SK-N-SH (cell line): ENCODE results near the gene FRMPD1. TPM values are rescaled to one million over a fixed set of nuclear protein-coding genes. Genes with fewer than 3 reads are reported as not detected.

Experiments used
- CTCF ChIA-PET: fragments of 300-600, 350-600 bp; formaldehyde crosslinking; extraction: SDS; loops from one replicate; lab custom pipeline; 2021; lab: Yijun Ruan, JAX
- POLR2A ChIA-PET: fragments of 350-600 bp; sonication (Branson Sonifier 250); formaldehyde crosslinking; extraction: SDS; loops from one replicate; lab custom pipeline; 2020; ENCODE audit warnings: antibody characterized with exemption, inconsistent platforms; lab: Yijun Ruan, JAX
- DNase-seq: peaks from one replicate; pipeline ENCODE4 v3.0.0; 2012
- H2AFZ ChIP-seq: fragments of 200-600 bp; sonication (generic); 2 replicates; pipeline ENCODE4 v1.8.1; 2016; ENCODE audit warnings: antibody characterized with exemption, mild to moderate bottlenecking, low read depth
- H3F3A ChIP-seq: fragments of 200-600 bp; sonication (generic); replicated peaks from 2 replicates; pipeline ENCODE3; 2016; ENCODE audit warnings: antibody characterized with exemption, mild to moderate bottlenecking; ENCODE audit not compliant: insufficient read depth
- H3K27ac ChIP-seq, 2 experiments: fragments of 200-500 bp in 1 of 2; fragments of 200-600 bp in 1 of 2; sonication (Bioruptor generic) in 1 of 2; sonication (generic), shearing (Covaris generic) in 1 of 2; 2 replicates each; pipeline versions ENCODE4 v1.5.1 to v1.6.1; 2014 to 2016; ENCODE audit warnings: low read depth in 2 of 2, inconsistent platforms in 1 of 2, low read length in 1 of 2, mild to moderate bottlenecking in 1 of 2, mixed read lengths in 1 of 2
- H3K27me3 ChIP-seq: fragments of 200-600 bp; sonication (generic), shearing (Covaris generic); 2 replicates; pipeline ENCODE4 v1.6.1; 2016; ENCODE audit warnings: mixed run types; ENCODE audit not compliant: insufficient read depth
- H3K36me3 ChIP-seq, 2 experiments: fragments of 200-500 bp in 1 of 2; fragments of 200-600 bp in 1 of 2; sonication (Bioruptor generic) in 1 of 2; sonication (generic) in 1 of 2; replicated peaks in 1 of 2; 2 replicates each; pipeline versions ENCODE3 to v1.5.1; 2014 to 2016; ENCODE audit warnings: low read length in 1 of 2, mild to moderate bottlenecking in 1 of 2; ENCODE audit not compliant: insufficient read depth in 2 of 2, control insufficient read depth in 1 of 2
- H3K4me1 ChIP-seq, 2 experiments: fragments of 200-500 bp in 1 of 2; fragments of 200-600 bp in 1 of 2; sonication (Bioruptor generic) in 1 of 2; sonication (generic), shearing (Covaris generic) in 1 of 2; 2 replicates each; pipeline versions ENCODE4 v1.5.1 to v1.6.1; 2014 to 2016; ENCODE audit warnings: low read depth in 1 of 2, low read length in 1 of 2, mixed run types in 1 of 2; ENCODE audit not compliant: insufficient read depth in 2 of 2, control insufficient read depth in 1 of 2
- H3K4me2 ChIP-seq: fragments of 200-600 bp; sonication (generic), shearing (Covaris generic); 2 replicates; pipeline ENCODE4 v1.6.1; 2017; ENCODE audit warnings: mixed run types
- H3K4me3 ChIP-seq, 2 experiments: fragments of 200-500 bp in 1 of 2; fragments of 200-600 bp in 1 of 2; sonication (Bioruptor generic) in 1 of 2; sonication (generic), shearing (Covaris generic) in 1 of 2; 2 replicates each; pipeline versions ENCODE4 v1.5.1 to v1.8.1; 2014 to 2016; ENCODE audit warnings: low read depth in 2 of 2, inconsistent platforms in 1 of 2, low read length in 1 of 2, mild to moderate bottlenecking in 1 of 2, mixed read lengths in 1 of 2, moderate library complexity in 1 of 2
- H3K79me2 ChIP-seq: fragments of 200-600 bp; sonication (generic); 2 replicates; pipeline ENCODE4 v1.8.1; 2017; ENCODE audit warnings: mild to moderate bottlenecking; ENCODE audit not compliant: insufficient read depth
- H3K9ac ChIP-seq: fragments of 200-600 bp; sonication (generic); 2 replicates; pipeline ENCODE4 v1.6.1; 2017; ENCODE audit warnings: mixed run types
- H3K9me2 ChIP-seq: fragments of 200-600 bp; sonication (generic); 2 replicates; pipeline ENCODE4 v1.6.1; 2017; ENCODE audit warnings: mixed run types
- H3K9me3 ChIP-seq: fragments of 200-600 bp; sonication (generic); 2 replicates; pipeline ENCODE4 v1.6.1; 2017; ENCODE audit warnings: mixed run types, mild to moderate bottlenecking, moderate library complexity
- H4K20me1 ChIP-seq: fragments of 200-600 bp; sonication (generic); 2 replicates; pipeline ENCODE4 v1.6.1; 2017; ENCODE audit warnings: mild to moderate bottlenecking, mixed run types; ENCODE audit not compliant: insufficient read depth
- ELF1 ChIP-seq: IDR thresholded peaks from 2 replicates; pipeline ENCODE4 v1.4.0; 2012
- EZH2phosphoT487 ChIP-seq: fragments of 200-600 bp; sonication (generic); IDR thresholded peaks from 2 replicates; pipeline ENCODE4 v1.6.1; 2017; ENCODE audit warnings: low read depth, mixed run types, mild to moderate bottlenecking, antibody characterized with exemption, moderate library complexity, borderline replicate concordance
- FOXM1 ChIP-seq: IDR thresholded peaks from 2 replicates; pipeline ENCODE4 v1.4.0; 2012; ENCODE audit warnings: low read depth, mild to moderate bottlenecking
- GABPA ChIP-seq: IDR thresholded peaks from 2 replicates; pipeline ENCODE4 v1.4.0; 2012; ENCODE audit warnings: low read depth, mild to moderate bottlenecking
- GATA2 ChIP-seq: sonication (generic); formaldehyde crosslinking; IDR thresholded peaks from 2 replicates; pipeline ENCODE4 v1.5.0; 2020; ENCODE audit warnings: mild to moderate bottlenecking, missing genetic modification reagents
- JUND ChIP-seq: IDR thresholded peaks from 2 replicates; pipeline ENCODE4 v1.4.0; 2012
- NRF1 ChIP-seq: IDR thresholded peaks from 2 replicates; pipeline ENCODE4 v1.6.1; 2012; ENCODE audit warnings: low read depth, mild to moderate bottlenecking, low read length
- POLR2AphosphoS5 ChIP-seq: IDR thresholded peaks from 2 replicates; pipeline ENCODE4 v1.6.1; 2012; ENCODE audit warnings: low read depth, low read length
- RAD21 ChIP-seq: IDR thresholded peaks from 2 replicates; pipeline ENCODE4 v1.6.1; 2012; ENCODE audit warnings: mild to moderate bottlenecking, low read length
- RFX5 ChIP-seq: IDR thresholded peaks from 2 replicates; pipeline ENCODE4 v1.6.1; 2012; ENCODE audit warnings: mild to moderate bottlenecking, improper control_type of control experiment, low read length
- SMC3 ChIP-seq: IDR thresholded peaks from 2 replicates; pipeline ENCODE4 v1.6.1; 2012; ENCODE audit warnings: low read depth, low read length, improper control_type of control experiment
- TCF12 ChIP-seq: IDR thresholded peaks from 2 replicates; pipeline ENCODE4 v1.4.0; 2012
- TEAD4 ChIP-seq: IDR thresholded peaks from 2 replicates; pipeline ENCODE4 v1.4.0; 2012; ENCODE audit warnings: mild to moderate bottlenecking, borderline replicate concordance; ENCODE audit not compliant: insufficient read depth
- WGBS: methylation state at CpG from one replicate; pipeline ENCODE4 v1.1.6; 2017; ENCODE audit warnings: low lambda C conversion rate; 5-methylcytosine and 5-hydroxymethylcytosine counted together
- polyA plus RNA-seq, 3 experiments: library from polyadenylated mRNA; depleted of rRNA; stranded (reverse); fragments of >200 nt; gene quantifications; 2 replicates each; pipeline ENCODE4 v1.2.3, GENCODE V29; 2012
- TF ChIP-seq, protein P1 (sequence below): fragments of 150-350 bp; IDR thresholded peaks from 2 replicates; pipeline ENCODE4 v1.6.1; 2017; ENCODE audit warnings: antibody characterized with exemption, low read length, low read depth, borderline replicate concordance
- TF ChIP-seq, protein P2 (sequence below): fragments of 200-600 bp; sonication (generic); IDR thresholded peaks from 2 replicates; pipeline ENCODE4 v1.6.1; 2017; ENCODE audit warnings: antibody characterized with exemption, mild to moderate bottlenecking, moderate library complexity

FRMPD1 gene
- polyA plus RNA-seq, 1 of the 3 experiments (the other 2 are of a cell fraction) = not detected

DNA sequence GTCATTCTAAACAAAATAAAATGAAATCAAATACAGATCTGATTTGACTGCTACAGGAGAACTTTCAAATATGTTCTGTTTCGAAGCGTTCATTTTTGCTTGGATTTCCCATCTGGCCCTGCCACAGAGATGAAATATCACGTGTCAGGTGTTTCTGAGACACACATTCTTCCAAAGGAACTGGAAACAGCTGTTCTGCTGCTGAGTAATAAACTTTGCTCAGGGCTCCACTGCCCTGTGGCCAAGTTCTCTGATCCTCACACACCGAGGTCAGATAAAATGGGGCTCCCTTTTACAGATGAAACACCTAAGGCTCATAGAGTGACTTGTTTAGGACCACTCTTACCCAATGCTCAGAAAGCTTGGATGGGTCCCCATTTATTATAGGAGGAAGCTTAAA is 42.5 kb downstream of the FRMPD1 start:
- Histone ChIP-seq H4K20me1 (no peaks in the 10 kb centered on the region), H3K9ac (no peak overlapping the region), H3K4me3 (no peak overlapping the region), H3K4me2 (no peak overlapping the region), H3K79me2 (no peaks in the 10 kb centered on the region), H3K36me3 (no peaks in the 10 kb centered on the region), H3K27me3 (peaks cover 25% of the 10 kb centered on the region; the same call in 1 of the 2 replicates), H3K9me3 (no peaks in the 10 kb centered on the region), H3K4me1 (no peaks in the 10 kb centered on the region), H3K9me2 (no peaks in the 10 kb centered on the region), H3F3A (no peaks in the 10 kb centered on the region), H2AFZ (no peak overlapping the region), H3K27ac (no peak overlapping the region)
- CTCF ChIA-PET = no interaction called here
- TF ChIP-seq TEAD4 (no peak), TCF12 (no peak), GATA2 (CRISPR knock-in tag) (no peak), EZH2phosphoT487 (no peak)
- TF ChIP-seq, protein P1, sequence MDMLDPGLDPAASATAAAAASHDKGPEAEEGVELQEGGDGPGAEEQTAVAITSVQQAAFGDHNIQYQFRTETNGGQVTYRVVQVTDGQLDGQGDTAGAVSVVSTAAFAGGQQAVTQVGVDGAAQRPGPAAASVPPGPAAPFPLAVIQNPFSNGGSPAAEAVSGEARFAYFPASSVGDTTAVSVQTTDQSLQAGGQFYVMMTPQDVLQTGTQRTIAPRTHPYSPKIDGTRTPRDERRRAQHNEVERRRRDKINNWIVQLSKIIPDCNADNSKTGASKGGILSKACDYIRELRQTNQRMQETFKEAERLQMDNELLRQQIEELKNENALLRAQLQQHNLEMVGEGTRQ = no peak
- POLR2A ChIA-PET = no interaction called here
- 28% methylated on average over 4 of the region's 4 CpGs for WGBS
- DNase-seq = no peak

GRCh38 chr9:37694355-37694754 is 43.6 kb downstream of the FRMPD1 start:
- Histone ChIP-seq H3K79me2 (no peaks in the 10 kb centered on the region), H4K20me1 (no peaks in the 10 kb centered on the region), H3K9me2 (no peaks in the 10 kb centered on the region), H3K9ac (no peak overlapping the region), H3K36me3 (no peaks in the 10 kb centered on the region), H2AFZ (no peak overlapping the region), H3K4me3 (no peak overlapping the region), H3K9me3 (no peaks in the 10 kb centered on the region), H3K27ac (no peak overlapping the region), H3K4me2 (no peak overlapping the region), H3F3A (no peaks in the 10 kb centered on the region), H3K4me1 (no peaks in the 10 kb centered on the region), H3K27me3 (peaks cover 25% of the 10 kb centered on the region; the same call in 1 of the 2 replicates)
- no peak for TF ChIP-seq FOXM1
- no peak for TF ChIP-seq POLR2AphosphoS5
- no peak for TF ChIP-seq NRF1
- TF ChIP-seq RAD21 = no peak
- no peak for TF ChIP-seq JUND
- no peak for TF ChIP-seq SMC3
- no peak for TF ChIP-seq GABPA
- TF ChIP-seq, protein P2, sequence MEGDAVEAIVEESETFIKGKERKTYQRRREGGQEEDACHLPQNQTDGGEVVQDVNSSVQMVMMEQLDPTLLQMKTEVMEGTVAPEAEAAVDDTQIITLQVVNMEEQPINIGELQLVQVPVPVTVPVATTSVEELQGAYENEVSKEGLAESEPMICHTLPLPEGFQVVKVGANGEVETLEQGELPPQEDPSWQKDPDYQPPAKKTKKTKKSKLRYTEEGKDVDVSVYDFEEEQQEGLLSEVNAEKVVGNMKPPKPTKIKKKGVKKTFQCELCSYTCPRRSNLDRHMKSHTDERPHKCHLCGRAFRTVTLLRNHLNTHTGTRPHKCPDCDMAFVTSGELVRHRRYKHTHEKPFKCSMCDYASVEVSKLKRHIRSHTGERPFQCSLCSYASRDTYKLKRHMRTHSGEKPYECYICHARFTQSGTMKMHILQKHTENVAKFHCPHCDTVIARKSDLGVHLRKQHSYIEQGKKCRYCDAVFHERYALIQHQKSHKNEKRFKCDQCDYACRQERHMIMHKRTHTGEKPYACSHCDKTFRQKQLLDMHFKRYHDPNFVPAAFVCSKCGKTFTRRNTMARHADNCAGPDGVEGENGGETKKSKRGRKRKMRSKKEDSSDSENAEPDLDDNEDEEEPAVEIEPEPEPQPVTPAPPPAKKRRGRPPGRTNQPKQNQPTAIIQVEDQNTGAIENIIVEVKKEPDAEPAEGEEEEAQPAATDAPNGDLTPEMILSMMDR = no peak
- TF ChIP-seq TCF12 = no peak
- TF ChIP-seq RFX5 = no peak
- no peak for TF ChIP-seq ELF1
- WGBS = 51% methylated on average over 5 of the region's 5 CpGs
- DNase-seq = no peak
- CTCF ChIA-PET = no interaction called here
- POLR2A ChIA-PET = no interaction called here
